H9 (cell line): ENCODE results near the gene CCNO. TPM values are rescaled to one million over a fixed set of nuclear protein-coding genes. Genes with fewer than 3 reads are reported as not detected.

ENCODE experiments used
- DNase-seq: peaks from one replicate; pipeline ENCODE4 v3.0.0-alpha.2; 2017
- H2AFZ ChIP-seq: one replicate; pipeline ENCODE4 v1.6.1; 2013; ENCODE audit warnings: mild to moderate bottlenecking, low read length, control low read depth, moderate library complexity
- H2AK5ac ChIP-seq: 2 replicates; pipeline ENCODE4 v1.6.1; 2013; ENCODE audit warnings: low read length, control low read depth, mixed read lengths; ENCODE audit not compliant: insufficient read length
- H2BK120ac ChIP-seq: one replicate; pipeline ENCODE4 v1.6.1; 2013; ENCODE audit warnings: low read depth, mild to moderate bottlenecking, low read length, control low read depth, inconsistent platforms; ENCODE audit not compliant: poor library complexity, severe bottlenecking
- H2BK12ac ChIP-seq: 2 replicates; pipeline ENCODE4 v1.6.1; 2013; ENCODE audit warnings: low read length, control low read depth, mixed read lengths, low read depth; ENCODE audit not compliant: insufficient read length
- H2BK15ac ChIP-seq: 2 replicates; pipeline ENCODE4 v1.6.1; 2013; ENCODE audit warnings: low read depth, low read length, control low read depth
- H2BK20ac ChIP-seq: one replicate; pipeline ENCODE4 v1.6.1; 2013; ENCODE audit warnings: low read depth, mild to moderate bottlenecking, low read length, control low read depth, inconsistent platforms; ENCODE audit not compliant: poor library complexity, severe bottlenecking
- H2BK5ac ChIP-seq: 2 replicates; pipeline ENCODE4 v1.6.1; 2013; ENCODE audit warnings: low read length, control low read depth, mixed read lengths; ENCODE audit not compliant: insufficient read length
- H3K14ac ChIP-seq: 2 replicates; pipeline ENCODE4 v1.6.1; 2013; ENCODE audit warnings: low read length, control low read depth; ENCODE audit not compliant: insufficient read depth
- H3K18ac ChIP-seq: 2 replicates; pipeline ENCODE4 v1.6.1; 2013; ENCODE audit warnings: low read depth, mild to moderate bottlenecking, mixed read lengths, low read length, control low read depth; ENCODE audit not compliant: insufficient read length
- H3K23ac ChIP-seq: 2 replicates; pipeline ENCODE4 v1.6.1; 2013; ENCODE audit warnings: low read length, control low read depth, mixed read lengths, low read depth; ENCODE audit not compliant: insufficient read length
- H3K23me2 ChIP-seq: 2 replicates; pipeline ENCODE4 v1.6.1; 2013; ENCODE audit warnings: low read depth, mild to moderate bottlenecking, mixed read lengths, low read length, control low read depth; ENCODE audit not compliant: insufficient read length, poor library complexity, severe bottlenecking
- H3K27ac ChIP-seq: 2 replicates; pipeline ENCODE4 v1.5.1; 2013; ENCODE audit warnings: low read length, control low read depth, mixed read lengths, low read depth; ENCODE audit not compliant: insufficient read length
- H3K27me3 ChIP-seq: 2 replicates; pipeline ENCODE4 v1.6.1; 2013; ENCODE audit warnings: low read length, control low read depth, inconsistent platforms; ENCODE audit not compliant: insufficient read depth
- H3K4ac ChIP-seq: 2 replicates; pipeline ENCODE4 v1.6.1; 2013; ENCODE audit warnings: low read depth, mild to moderate bottlenecking, control low read depth, inconsistent platforms, low read length, moderate library complexity
- H3K4me1 ChIP-seq: 2 replicates; pipeline ENCODE4 v1.6.1; 2013; ENCODE audit warnings: low read length, control low read depth, inconsistent platforms; ENCODE audit not compliant: insufficient read depth
- H3K4me2 ChIP-seq: 2 replicates; pipeline ENCODE4 v1.6.1; 2013; ENCODE audit warnings: low read length, control low read depth, mixed read lengths; ENCODE audit not compliant: insufficient read length, insufficient read depth
- H3K56ac ChIP-seq: 2 replicates; pipeline ENCODE4 v1.6.1; 2013; ENCODE audit warnings: low read depth, mild to moderate bottlenecking, mixed read lengths, low read length, control low read depth; ENCODE audit not compliant: insufficient read length
- H3K79me1 ChIP-seq: 2 replicates; pipeline ENCODE4 v1.6.1; 2013; ENCODE audit warnings: low read depth, mild to moderate bottlenecking, moderate library complexity, low read length, control low read depth, inconsistent platforms; ENCODE audit not compliant: insufficient read depth, poor library complexity, severe bottlenecking
- H3K79me2 ChIP-seq: 2 replicates; pipeline ENCODE4 v1.6.1; 2013; ENCODE audit warnings: low read length, control low read depth, inconsistent platforms; ENCODE audit not compliant: insufficient read depth
- H3K9ac ChIP-seq: 2 replicates; pipeline ENCODE4 v1.6.1; 2013; ENCODE audit warnings: low read length, control low read depth, mixed read lengths; ENCODE audit not compliant: insufficient read length; ENCODE audit errors: extremely low read depth
- H3K9me3 ChIP-seq: one replicate; pipeline ENCODE4 v1.6.1; 2013; ENCODE audit warnings: low read depth, low read length, inconsistent platforms; ENCODE audit not compliant: control insufficient read depth
- H3T11ph ChIP-seq: one replicate; pipeline ENCODE4 v1.6.1; 2013; ENCODE audit warnings: mild to moderate bottlenecking, low read length, control low read depth, inconsistent platforms
- H4K20me1 ChIP-seq: one replicate; pipeline ENCODE4 v1.6.1; 2013; ENCODE audit not compliant: control insufficient read depth, insufficient read length, insufficient read depth
- H4K5ac ChIP-seq: 2 replicates; pipeline ENCODE4 v1.6.1; 2013; ENCODE audit warnings: low read depth, mild to moderate bottlenecking, mixed read lengths, low read length, control low read depth; ENCODE audit not compliant: insufficient read length
- H4K8ac ChIP-seq: replicated peaks from 2 replicates; pipeline ENCODE4 v1.6.1; 2013; ENCODE audit warnings: low read length, control low read depth, mixed read lengths, low read depth; ENCODE audit not compliant: insufficient read length
- H4K91ac ChIP-seq: 2 replicates; pipeline ENCODE4 v1.6.1; 2013; ENCODE audit warnings: low read depth, mild to moderate bottlenecking, moderate library complexity, mixed read lengths, low read length, control low read depth; ENCODE audit not compliant: insufficient read length
- H3K27ac Mint-ChIP-seq, 3 experiments: 2 replicates in 2 of 3; 3 replicates in 1 of 3; pipeline ENCODE4 v1.8.0; 2020 to 2021; ENCODE audit warnings: mixed read lengths in 3 of 3, mild to moderate bottlenecking in 1 of 3, moderate library complexity in 1 of 3
- H3K27me3 Mint-ChIP-seq: 2 replicates; pipeline ENCODE4 v1.8.0; 2021; ENCODE audit warnings: low read depth, mild to moderate bottlenecking, moderate library complexity, mixed read lengths
- H3K36me3 Mint-ChIP-seq, 3 experiments: 2 replicates in 2 of 3; 3 replicates in 1 of 3; pipeline ENCODE4 v1.8.0; 2020 to 2021; ENCODE audit warnings: low read depth in 3 of 3, mixed read lengths in 3 of 3; ENCODE audit not compliant: insufficient read depth in 1 of 3
- H3K4me1 Mint-ChIP-seq, 2 experiments: 2 replicates each; pipeline ENCODE4 v1.8.0; 2020; ENCODE audit warnings: mixed read lengths in 2 of 2
- H3K4me3 Mint-ChIP-seq, 2 experiments: 2 replicates in 1 of 2; 3 replicates in 1 of 2; pipeline ENCODE4 v1.8.0; 2020 to 2021; ENCODE audit warnings: mild to moderate bottlenecking in 2 of 2, mixed read lengths in 2 of 2, moderate library complexity in 1 of 2
- H3K9me3 Mint-ChIP-seq, 2 experiments: 2 replicates in 1 of 2; 3 replicates in 1 of 2; pipeline ENCODE4 v1.8.0; 2020; ENCODE audit warnings: mild to moderate bottlenecking in 2 of 2, mixed read lengths in 2 of 2, moderate library complexity in 1 of 2
- CTCF ChIP-seq: fragments of 200-600 bp; sonication (generic); conservative IDR thresholded peaks from 3 replicates; pipeline ENCODE4 v1.8.0; 2021; ENCODE audit warnings: antibody characterized with exemption, mild to moderate bottlenecking
- WGBS: extraction: QIAGEN DNeasy Blood & Tissue Kit; methylation state at CpG from one replicate; pipeline ENCODE4 v1.1.7; 2013; ENCODE audit warnings: missing lambda C conversion rate, low lambda C conversion rate, mixed read lengths; ENCODE audit not compliant: insufficient read length; ENCODE audit errors: extremely low coverage; 5-methylcytosine and 5-hydroxymethylcytosine counted together
- total RNA-seq: library from RNA; stranded (reverse); gene quantifications from 2 replicates; pipeline ENCODE4 v1.2.1, GENCODE V29; 2021

CCNO gene
- total RNA-seq, 1 experiment from 2014 or later: 0.24 TPM

- H3K27me3 ChIP-seq: no peaks in the 10 kb centered on the region
- H4K20me1 ChIP-seq: no peaks in the 10 kb centered on the region
- no peak overlapping the region for H3K18ac ChIP-seq
- H3K27ac ChIP-seq: no peak overlapping the region
- H3T11ph ChIP-seq: no peak overlapping the region
- WGBS: no CpG with 5 or more reads among the region's 4 CpGs
- no peaks in the 10 kb centered on the region for H3K9me3 ChIP-seq
- H3K56ac ChIP-seq: no peak overlapping the region
- H3K4ac ChIP-seq: no peak overlapping the region
- H2AFZ ChIP-seq: no peak overlapping the region
- H3K27me3 Mint-ChIP-seq: peaks cover 54% of the 10 kb centered on the region
- H3K23me2 ChIP-seq: no peaks in the 10 kb centered on the region
- H4K5ac ChIP-seq: no peak overlapping the region
- DNase-seq: no peak
- no peak overlapping the region for H4K8ac ChIP-seq
- no peaks in the 10 kb centered on the region for H3K79me1 ChIP-seq
- H2BK120ac ChIP-seq: no peak overlapping the region
- H3K79me2 ChIP-seq: no peaks in the 10 kb centered on the region
- H3K4me3 Mint-ChIP-seq: no peak overlapping the region
- no peak overlapping the region for H2AK5ac ChIP-seq
- H3K23ac ChIP-seq: no peak overlapping the region
- H2BK15ac ChIP-seq: no peak overlapping the region
- H3K14ac ChIP-seq: no peak overlapping the region
- H2BK20ac ChIP-seq: no peak overlapping the region
- peak; percentile 57; the same call in 2 of the 3 replicates for TF ChIP-seq CTCF
- no peak overlapping the region for H4K91ac ChIP-seq
- H2BK5ac ChIP-seq: no peak overlapping the region
- H3K36me3 Mint-ChIP-seq: no peaks in the 10 kb centered on the region
- no peak overlapping the region for H3K9ac ChIP-seq
- H3K4me2 ChIP-seq: no peak overlapping the region
- H3K27ac Mint-ChIP-seq: no peak overlapping the region
- H3K9me3 Mint-ChIP-seq: no peaks in the 10 kb centered on the region
- H3K4me1 Mint-ChIP-seq: no peaks in the 10 kb centered on the region
- no peak overlapping the region for H2BK12ac ChIP-seq
- no peaks in the 10 kb centered on the region for H3K4me1 ChIP-seq
These were observed 46.0 kb downstream of the CCNO start for GRCh38 chr5:55187370-55187769.

Other genes with a start within 250 kb of the CCNO start
- gene ESM1, start 248.0 kb downstream of the CCNO start, total RNA-seq: not detected in 2 replicates
- gene GZMK, start 209.4 kb downstream of the CCNO start, total RNA-seq: not detected in 2 replicates
- not detected in 2 replicates for gene GZMA, start 131.0 kb downstream of the CCNO start, total RNA-seq
- gene GPX8, start 73.4 kb downstream of the CCNO start, total RNA-seq: 37.9 and 38.3 TPM in 2 replicates
- gene CDC20B, start 60.4 kb downstream of the CCNO start, total RNA-seq: 0.18 and 0.26 TPM in 2 replicates
- 0.26 and 0.39 TPM in 2 replicates for gene MCIDAS, start 6.3 kb downstream of the CCNO start, total RNA-seq
- 30.3 and 30.9 TPM in 2 replicates for gene DHX29, start 74.1 kb upstream of the CCNO start, total RNA-seq
- gene MTREX, start 74.4 kb upstream of the CCNO start, total RNA-seq: 123 and 132 TPM in 2 replicates